Measurements from ENCODE around the gene FRMD4A.

FRMD4A gene

DNA sequence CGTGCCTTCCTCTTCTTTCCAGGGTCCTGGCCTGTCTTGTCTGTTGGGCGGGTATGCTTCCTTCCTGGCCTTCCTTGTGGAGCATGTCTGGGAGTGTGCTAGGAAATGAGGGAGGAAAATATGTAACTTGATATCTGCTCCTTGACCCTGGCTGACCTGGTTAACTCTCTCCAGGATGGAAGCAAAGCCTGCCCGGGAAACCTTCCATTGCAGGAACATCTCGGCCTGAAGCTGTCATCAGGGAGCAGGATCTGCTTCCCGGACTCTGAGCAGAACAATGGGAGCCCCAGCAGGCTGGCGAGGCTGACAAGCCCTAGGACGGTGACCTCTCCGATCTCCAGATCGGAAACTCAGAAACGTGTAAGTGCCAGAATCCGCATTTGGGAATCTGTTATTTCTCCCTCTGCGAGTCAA, 340.3 kb downstream of the FRMD4A start:
- no peak for DNase-seq (ENCODE audit: low read depth in 2 of 2, low spot score in 1 of 2)

GRCh38 chr10:13989616-13990015, 341.1 kb downstream of the FRMD4A start:
- no peak for DNase-seq (ENCODE audit: low read depth in 2 of 2, low spot score in 1 of 2)

- DNase-seq (ENCODE audit: low read depth in 2 of 2, low spot score in 1 of 2) = no peak
Observed at GRCh38 chr10:13987446-13987845, 343.3 kb downstream of the FRMD4A start.

DNA sequence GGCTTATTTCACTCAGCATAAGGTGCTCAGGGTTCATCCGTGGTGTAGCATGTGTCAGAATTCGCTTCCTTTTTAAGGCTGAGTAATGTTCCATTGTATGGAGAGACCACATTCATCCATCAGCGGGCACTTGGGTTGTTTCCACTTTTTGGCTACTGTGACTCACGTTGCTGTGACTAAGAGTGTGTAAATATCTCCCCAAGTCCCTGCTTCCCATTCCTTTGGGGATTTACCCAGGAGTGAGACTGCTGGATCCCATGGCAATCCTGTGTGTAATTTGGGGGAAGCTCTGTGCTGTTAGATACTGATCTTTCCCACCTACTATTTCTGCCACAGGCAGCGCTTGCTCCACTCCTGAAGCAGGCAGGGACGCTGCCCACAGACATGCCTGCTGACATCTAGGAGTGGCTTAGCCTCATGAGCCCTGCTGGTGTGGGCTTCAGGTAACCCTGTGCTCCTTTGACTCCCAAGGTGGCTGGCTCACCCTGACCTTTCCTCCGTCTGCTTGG, 346.0 kb downstream of the FRMD4A start:
- no peak for DNase-seq (ENCODE audit: low read depth in 2 of 2, low spot score in 1 of 2)

DNA sequence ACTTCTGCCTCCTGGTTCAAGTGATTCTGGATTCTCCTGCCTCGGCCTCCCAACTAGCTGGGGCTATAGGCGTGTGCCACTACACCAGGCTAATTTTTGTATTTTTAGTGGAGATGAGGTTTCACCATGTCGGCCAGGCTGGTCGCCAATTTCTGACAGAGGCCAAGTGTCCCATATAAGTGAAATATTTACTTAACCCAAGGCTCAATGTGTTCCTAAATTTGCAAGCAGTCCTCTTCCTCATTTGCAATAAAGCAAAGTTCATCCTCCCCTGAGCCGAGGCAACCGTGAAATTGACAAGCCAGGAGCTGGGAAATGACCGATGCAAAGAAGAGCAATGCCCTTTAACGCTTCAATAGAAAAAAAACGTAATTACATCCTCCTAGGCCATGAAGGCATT, 347.7 kb downstream of the FRMD4A start:
- no peak for DNase-seq (ENCODE audit: low read depth in 2 of 2, low spot score in 1 of 2)

- no peak for DNase-seq (ENCODE audit: low read depth in 2 of 2, low spot score in 1 of 2)
Observed at GRCh38 chr10:13978533-13979115, 352.1 kb downstream of the FRMD4A start.

GRCh38 chr10:13977861-13978532, 352.7 kb downstream of the FRMD4A start:
- no peak for DNase-seq (ENCODE audit: low read depth in 2 of 2, low spot score in 1 of 2)

GRCh38 chr10:13973742-13974141, 357.0 kb downstream of the FRMD4A start:
- DNase-seq (ENCODE audit: low read depth in 2 of 2, low spot score in 1 of 2) = no peak

DNA sequence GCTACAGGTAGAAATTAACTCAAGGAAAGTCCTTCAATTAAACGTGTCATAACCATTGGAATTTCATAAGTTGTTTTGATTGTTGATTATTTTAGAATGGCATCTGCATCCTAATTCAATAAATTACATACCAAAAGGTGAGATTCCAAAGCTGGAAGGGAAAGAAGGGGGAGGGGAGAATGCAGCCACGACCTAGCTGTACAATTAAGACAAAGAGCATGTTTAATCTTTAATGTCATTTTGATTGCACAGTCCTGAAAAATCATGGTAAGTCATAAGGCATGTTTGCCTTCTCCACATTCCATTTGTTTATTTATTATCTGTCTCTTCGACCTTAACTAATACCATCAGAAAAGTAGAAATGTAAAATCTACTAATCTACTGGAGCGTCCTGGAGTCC, 358.1 kb downstream of the FRMD4A start:
- no peak for DNase-seq (ENCODE audit: low read depth in 2 of 2, low spot score in 1 of 2)

DNA sequence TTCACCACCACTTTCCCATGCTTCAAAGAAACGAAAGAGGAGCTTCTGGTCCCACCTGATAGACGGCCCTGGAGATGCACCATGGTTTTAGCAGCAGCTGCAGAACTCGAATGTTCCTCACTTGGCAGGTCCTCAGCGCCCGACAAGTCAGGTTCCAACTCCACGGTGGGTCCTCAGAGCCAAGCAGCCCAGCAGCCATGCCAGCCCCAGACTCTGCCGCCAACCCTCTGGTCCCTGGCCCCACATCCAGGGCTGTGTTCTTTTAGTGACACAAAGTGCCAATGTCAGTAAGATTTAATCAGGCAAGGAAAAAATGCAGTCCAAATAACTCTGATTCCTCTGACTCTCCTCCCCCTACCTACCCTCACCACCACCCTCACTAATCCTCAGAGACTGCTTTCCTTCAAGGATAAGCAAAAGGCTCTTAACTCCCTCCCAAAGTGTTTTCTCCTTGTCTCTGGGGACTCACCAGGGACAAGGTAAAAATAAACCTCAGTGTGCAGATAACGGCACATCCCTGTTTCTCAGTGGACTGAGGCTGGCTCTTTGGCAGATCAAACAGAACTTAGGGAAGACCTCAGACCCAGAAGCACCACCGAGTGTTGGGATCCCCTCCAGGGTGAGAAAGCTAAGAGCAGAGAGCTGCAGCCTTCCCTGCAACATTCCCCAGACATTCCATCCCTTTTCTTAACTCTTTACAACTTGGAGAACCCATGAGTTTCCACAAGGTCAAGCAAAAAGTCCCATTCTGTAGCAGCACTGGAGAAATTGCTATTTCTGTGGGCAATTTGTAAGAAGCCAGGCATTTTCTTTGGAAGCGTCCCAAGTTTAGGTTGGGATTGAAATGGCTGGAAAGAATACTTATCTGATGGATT, 358.9 kb downstream of the FRMD4A start:
- DNase-seq (ENCODE audit: low read depth in 2 of 2, low spot score in 1 of 2) = no peak

GRCh38 chr10:13970957-13971353, 359.8 kb downstream of the FRMD4A start:
- DNase-seq (ENCODE audit: low read depth in 2 of 2, low spot score in 1 of 2) = no peak

DNA sequence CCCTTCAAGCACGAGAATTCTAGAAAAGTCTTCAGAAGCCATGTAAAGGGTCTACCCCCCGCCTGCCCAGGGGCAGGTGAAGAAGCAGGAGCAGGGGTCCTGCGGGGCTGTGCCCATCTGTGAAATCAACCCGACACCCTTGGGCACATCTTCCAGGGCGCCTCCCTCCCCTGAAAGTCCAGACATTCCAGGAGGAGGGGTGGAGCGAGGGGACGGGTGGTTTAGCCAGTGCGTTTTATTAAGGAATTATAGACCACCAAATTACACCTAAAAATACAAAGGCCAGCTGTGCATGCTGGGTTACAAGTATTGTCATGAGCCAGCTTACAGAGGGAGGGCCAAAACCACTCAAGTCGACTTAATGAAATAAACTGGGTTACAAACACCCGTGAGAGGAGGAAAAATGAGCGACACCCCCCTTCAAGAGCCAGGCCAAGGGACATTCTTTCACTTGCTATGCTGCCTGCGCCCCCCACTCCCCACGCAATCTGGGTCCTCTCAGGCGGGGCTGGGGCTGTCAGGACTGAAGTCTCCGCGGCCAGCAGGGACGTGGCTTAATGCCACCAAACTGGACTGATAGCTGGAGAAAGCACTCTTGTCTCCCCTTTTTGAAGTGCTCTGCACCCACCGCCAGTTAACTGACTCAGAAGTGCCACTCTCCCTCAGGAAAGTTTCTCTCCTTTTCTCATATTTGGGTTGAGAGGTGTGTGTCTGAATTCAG, 360.3 kb downstream of the FRMD4A start:
- DNase-seq (ENCODE audit: low read depth in 2 of 2, low spot score in 1 of 2) = no peak

DNA sequence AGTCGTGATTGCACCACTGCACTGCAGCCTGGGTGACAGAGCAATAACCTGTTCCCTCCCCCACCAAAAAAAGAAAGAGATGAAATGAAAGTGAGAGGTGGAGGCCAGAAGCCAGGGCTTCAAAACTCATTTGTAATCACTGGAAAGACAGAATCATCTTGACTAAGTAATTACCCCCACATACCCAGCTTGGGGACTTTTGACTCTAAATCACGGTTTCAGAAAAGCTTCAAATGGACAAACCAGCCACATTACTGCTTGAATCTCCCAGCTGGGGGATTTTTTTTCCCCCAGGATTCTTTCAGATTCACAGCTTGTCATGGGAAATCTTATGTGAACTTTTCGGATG, 361.0 kb downstream of the FRMD4A start:
- no peak for DNase-seq (ENCODE audit: low read depth in 2 of 2, low spot score in 1 of 2)

DNA sequence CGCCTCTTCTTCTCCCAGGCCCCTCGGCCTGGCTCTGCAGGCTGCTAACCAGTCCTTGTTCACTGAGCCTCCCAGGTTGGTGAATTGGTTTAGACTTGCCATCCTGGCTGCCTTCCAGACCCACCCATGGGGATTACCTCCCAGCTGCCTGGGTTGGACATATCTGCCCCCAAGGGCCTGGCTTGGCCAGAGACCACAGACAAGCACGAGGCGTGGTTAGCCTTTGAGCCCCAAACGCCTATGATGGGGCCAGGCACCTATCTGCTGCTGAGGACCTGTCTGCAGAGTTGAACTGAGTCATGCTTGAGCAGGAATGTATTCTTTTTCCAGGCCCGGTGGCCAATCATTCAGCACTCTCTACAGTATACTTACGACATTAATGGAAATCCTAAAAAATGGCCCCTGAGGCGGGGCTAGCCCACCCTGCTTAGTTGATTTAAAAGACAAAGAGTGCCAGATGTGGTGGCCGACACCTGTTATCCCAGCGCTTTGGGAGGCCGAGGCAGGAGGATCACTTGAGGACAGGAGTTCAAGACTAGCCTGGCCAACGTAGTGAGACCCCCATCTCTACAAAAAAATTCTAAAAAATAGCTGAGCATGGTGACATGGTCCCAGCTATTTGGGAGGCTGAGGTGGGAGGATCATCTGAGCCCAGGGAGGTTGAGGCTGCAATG, 361.5 kb downstream of the FRMD4A start:
- no peak for DNase-seq (ENCODE audit: low read depth in 2 of 2, low spot score in 1 of 2)

DNA sequence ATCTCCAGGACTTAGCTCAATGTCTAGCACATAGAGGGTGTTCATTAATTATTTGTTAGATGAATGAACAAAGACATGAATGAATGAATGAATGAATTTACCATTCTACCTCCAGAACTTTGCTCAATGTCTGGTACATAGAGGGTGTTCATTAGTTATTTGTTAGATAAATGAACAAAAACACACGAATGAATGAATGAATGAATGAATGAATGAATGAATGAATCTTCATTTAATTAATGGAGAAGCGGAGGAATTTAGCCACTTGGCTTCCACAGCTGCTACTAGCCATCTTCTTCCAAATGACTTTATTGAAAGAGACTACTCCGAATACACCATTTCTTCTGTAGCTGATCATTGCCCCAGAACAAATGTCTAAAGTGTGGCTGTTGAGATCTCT, 368.9 kb downstream of the FRMD4A start:
- DNase-seq (ENCODE audit: low read depth in 2 of 2, low spot score in 1 of 2) = no peak

- no peak for DNase-seq (ENCODE audit: low read depth in 2 of 2, low spot score in 1 of 2)
Observed at GRCh38 chr10:13961097-13961496, 369.6 kb downstream of the FRMD4A start.

DNA sequence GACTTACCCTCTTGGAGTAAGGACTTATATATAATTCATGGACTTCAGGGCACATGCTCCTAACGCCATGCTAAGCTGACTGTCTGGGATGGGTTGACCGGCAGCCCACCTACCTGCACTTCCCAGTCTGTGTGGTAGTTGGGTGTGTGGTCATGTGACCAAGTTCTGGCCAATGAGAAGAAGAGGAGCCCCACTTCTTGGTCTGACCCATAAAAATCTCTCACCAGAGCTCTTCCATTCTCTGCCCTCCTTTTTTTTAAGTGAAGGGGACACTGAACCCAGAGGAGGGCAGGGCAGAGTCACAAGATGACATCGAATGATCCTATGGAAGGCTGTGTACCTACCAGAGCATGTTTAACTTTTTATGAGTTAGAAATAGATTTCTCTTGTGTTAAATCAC, 370.1 kb downstream of the FRMD4A start:
- no peak for DNase-seq (ENCODE audit: low read depth in 2 of 2, low spot score in 1 of 2)

- DNase-seq (ENCODE audit: low read depth in 2 of 2, low spot score in 1 of 2) = no peak
Observed at GRCh38 chr10:13959443-13960359, 371.0 kb downstream of the FRMD4A start.

- no peak for DNase-seq (ENCODE audit: low read depth in 2 of 2, low spot score in 1 of 2)
Observed at GRCh38 chr10:13957856-13958255, 372.9 kb downstream of the FRMD4A start.

DNA sequence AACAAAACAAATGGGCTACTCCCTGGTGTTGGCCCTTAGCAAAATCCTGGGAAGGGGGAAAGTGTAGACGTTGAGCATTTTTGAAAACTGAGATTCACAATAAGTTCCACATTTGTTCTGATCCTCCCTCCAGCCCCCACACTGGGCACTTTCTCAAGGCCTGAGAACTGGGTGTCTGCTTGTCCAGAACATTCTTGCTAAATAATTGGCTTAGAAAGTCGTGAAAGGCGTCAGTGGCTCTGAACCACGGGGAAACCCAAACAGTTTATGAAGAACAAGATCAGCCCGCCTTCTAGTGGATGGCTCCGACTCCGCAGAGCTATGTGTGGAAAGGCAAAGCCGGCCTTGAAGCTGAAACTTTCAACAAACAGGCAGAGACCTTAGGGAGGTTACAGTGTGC, 373.9 kb downstream of the FRMD4A start:
- DNase-seq (ENCODE audit: low read depth in 2 of 2, low spot score in 1 of 2) = no peak
